Neural cell (in vitro differentiated cells): Measurements from ENCODE around the gene MYCN. TPM values are rescaled to one million over a fixed set of nuclear protein-coding genes. Genes with fewer than 3 reads are reported as not detected.

ENCODE experiments used
- H2AFZ ChIP-seq: fragments of 200-600, 300-800 bp; sonication (generic), shearing (Covaris generic); 2 replicates; pipeline ENCODE4 v1.6.0; 2014; ENCODE audit warnings: low read depth, mild to moderate bottlenecking, antibody characterized with exemption, low read length, moderate library complexity
- H3F3A ChIP-seq: fragments of 200-600 bp; shearing (Covaris generic); 2 replicates; pipeline ENCODE4 v1.6.1; 2016; ENCODE audit warnings: mild to moderate bottlenecking, moderate library complexity, mixed read lengths, antibody characterized with exemption, low read length; ENCODE audit not compliant: insufficient read depth, poor library complexity, severe bottlenecking
- H3K27ac ChIP-seq: fragments of 200-600, 300-800 bp; sonication (generic), shearing (Covaris generic); 2 replicates; pipeline ENCODE4 v1.5.1; 2014; ENCODE audit warnings: mild to moderate bottlenecking, low read length, moderate library complexity
- H3K27me3 ChIP-seq: fragments of 300-800, 200-600 bp; sonication (generic), shearing (Covaris generic); 2 replicates; pipeline ENCODE4 v1.6.0; 2014; ENCODE audit warnings: mild to moderate bottlenecking, low read depth, low read length, moderate library complexity; ENCODE audit not compliant: insufficient read depth
- H3K36me3 ChIP-seq: fragments of 300-800, 200-600 bp; sonication (generic), shearing (Covaris generic); 2 replicates; pipeline ENCODE4 v1.5.1; 2014; ENCODE audit warnings: mild to moderate bottlenecking, antibody characterized with exemption, low read length, moderate library complexity; ENCODE audit not compliant: insufficient read depth
- H3K4me2 ChIP-seq: fragments of 300-800, 200-600 bp; sonication (generic), shearing (Covaris generic); 2 replicates; pipeline ENCODE4 v1.6.0; 2014; ENCODE audit warnings: mild to moderate bottlenecking, low read length
- H3K4me3 ChIP-seq: fragments of 300-800, 200-600 bp; sonication (generic), shearing (Covaris generic); 2 replicates; pipeline ENCODE4 v1.5.1; 2014; ENCODE audit warnings: mild to moderate bottlenecking, low read length, moderate library complexity
- H3K79me2 ChIP-seq: fragments of 200-600 bp; shearing (Covaris generic); replicated peaks from 2 replicates; pipeline ENCODE4 v1.6.0; 2014; ENCODE audit warnings: mild to moderate bottlenecking, low read length, moderate library complexity; ENCODE audit not compliant: insufficient read depth
- H3K9ac ChIP-seq: fragments of 300-800, 200-600 bp; sonication (generic), shearing (Covaris generic); 2 replicates; pipeline ENCODE4 v1.6.1; 2016; ENCODE audit warnings: mild to moderate bottlenecking, low read length, mixed read lengths
- H3K9me2 ChIP-seq: fragments of 200-600 bp; shearing (Covaris generic); 2 replicates; pipeline ENCODE4 v1.6.1; 2016; ENCODE audit warnings: mild to moderate bottlenecking, low read length, mixed read lengths; ENCODE audit not compliant: insufficient read depth
- H3K9me3 ChIP-seq: fragments of 200-600, 300-800 bp; sonication (generic), shearing (Covaris generic); 2 replicates; pipeline ENCODE4 v1.6.1; 2016; ENCODE audit warnings: mild to moderate bottlenecking, mixed run types, low read length, moderate library complexity, mixed read lengths
- H4K20me1 ChIP-seq: fragments of 200-600 bp; shearing (Covaris generic); 2 replicates; pipeline ENCODE4 v1.6.1; 2016; ENCODE audit warnings: mild to moderate bottlenecking, mixed run types; ENCODE audit not compliant: insufficient read depth
- EP300 ChIP-seq: fragments of 450-650 bp; conservative IDR thresholded peaks from 2 replicates; pipeline ENCODE4 v1.6.1; 2014; ENCODE audit warnings: antibody characterized with exemption, mild to moderate bottlenecking, moderate library complexity; ENCODE audit not compliant: poor library complexity, severe bottlenecking
- EZH2 ChIP-seq: fragments of 200-600, 300-800 bp; shearing (Covaris generic), sonication (generic); IDR thresholded peaks from 2 replicates; pipeline ENCODE4 v1.6.1; 2014; ENCODE audit warnings: antibody characterized with exemption, low read length, borderline replicate concordance, mild to moderate bottlenecking; ENCODE audit not compliant: insufficient read depth, poor library complexity, severe bottlenecking
- MXI1 ChIP-seq: fragments of 450-650 bp; conservative IDR thresholded peaks from 2 replicates; pipeline ENCODE4 v1.6.1; 2014; ENCODE audit warnings: antibody characterized with exemption, mild to moderate bottlenecking; ENCODE audit not compliant: poor library complexity, severe bottlenecking
- POLR2AphosphoS5 ChIP-seq: IDR thresholded peaks from 2 replicates; pipeline ENCODE4 v1.6.1; 2012
- RAD21 ChIP-seq: fragments of 450-650 bp; conservative IDR thresholded peaks from 2 replicates; pipeline ENCODE4 v1.6.1; 2014; ENCODE audit warnings: antibody characterized with exemption, mild to moderate bottlenecking, moderate library complexity
- SMC3 ChIP-seq: fragments of 450-650 bp; conservative IDR thresholded peaks from 2 replicates; pipeline ENCODE4 v1.6.1; 2014; ENCODE audit warnings: antibody characterized with exemption, mild to moderate bottlenecking, moderate library complexity; ENCODE audit not compliant: poor library complexity
- TAF1 ChIP-seq: IDR thresholded peaks from 2 replicates; pipeline ENCODE4 v1.6.1; 2012; ENCODE audit warnings: low read depth
- polyA plus RNA-seq: library from polyadenylated mRNA; depleted of rRNA; stranded (reverse); fragments of >200 nt; gene quantifications from 2 replicates; pipeline ENCODE4 v1.2.3, GENCODE V29; 2014
- TF ChIP-seq, protein P1 (sequence below): fragments of 450-650 bp; IDR thresholded peaks from 2 replicates; pipeline ENCODE4 v1.5.1; 2014; ENCODE audit warnings: antibody characterized with exemption, mild to moderate bottlenecking, moderate library complexity; ENCODE audit not compliant: poor library complexity, severe bottlenecking
- TF ChIP-seq, protein P2 (sequence below): IDR thresholded peaks from 2 replicates; pipeline ENCODE4 v1.6.1; 2012; ENCODE audit warnings: borderline replicate concordance

Gene MYCN
- polyA plus RNA-seq, 1 donor from 2014 or later = 25.1 TPM

- Histone ChIP-seq H3K9ac (no peak overlapping the region), H3K9me3 (no peaks in the 10 kb centered on the region), H3K4me3 (no peak overlapping the region), H3K27me3 (no peaks in the 10 kb centered on the region), H3K36me3 (no peaks in the 10 kb centered on the region), H3F3A (no peaks in the 10 kb centered on the region), H3K79me2 (no peaks in the 10 kb centered on the region), H3K4me2 (no peak overlapping the region), H2AFZ (no peak overlapping the region), H3K27ac (no peak overlapping the region), H3K9me2 (no peaks in the 10 kb centered on the region), H4K20me1 (no peaks in the 10 kb centered on the region)
- TF ChIP-seq EZH2 (no peak), POLR2AphosphoS5 (no peak), RAD21 (no peak)
- TF ChIP-seq, protein P1, sequence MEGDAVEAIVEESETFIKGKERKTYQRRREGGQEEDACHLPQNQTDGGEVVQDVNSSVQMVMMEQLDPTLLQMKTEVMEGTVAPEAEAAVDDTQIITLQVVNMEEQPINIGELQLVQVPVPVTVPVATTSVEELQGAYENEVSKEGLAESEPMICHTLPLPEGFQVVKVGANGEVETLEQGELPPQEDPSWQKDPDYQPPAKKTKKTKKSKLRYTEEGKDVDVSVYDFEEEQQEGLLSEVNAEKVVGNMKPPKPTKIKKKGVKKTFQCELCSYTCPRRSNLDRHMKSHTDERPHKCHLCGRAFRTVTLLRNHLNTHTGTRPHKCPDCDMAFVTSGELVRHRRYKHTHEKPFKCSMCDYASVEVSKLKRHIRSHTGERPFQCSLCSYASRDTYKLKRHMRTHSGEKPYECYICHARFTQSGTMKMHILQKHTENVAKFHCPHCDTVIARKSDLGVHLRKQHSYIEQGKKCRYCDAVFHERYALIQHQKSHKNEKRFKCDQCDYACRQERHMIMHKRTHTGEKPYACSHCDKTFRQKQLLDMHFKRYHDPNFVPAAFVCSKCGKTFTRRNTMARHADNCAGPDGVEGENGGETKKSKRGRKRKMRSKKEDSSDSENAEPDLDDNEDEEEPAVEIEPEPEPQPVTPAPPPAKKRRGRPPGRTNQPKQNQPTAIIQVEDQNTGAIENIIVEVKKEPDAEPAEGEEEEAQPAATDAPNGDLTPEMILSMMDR = no peak
Measured at GRCh38 chr2:15932394-15933183, 7.8 kb upstream of the MYCN start.

DNA sequence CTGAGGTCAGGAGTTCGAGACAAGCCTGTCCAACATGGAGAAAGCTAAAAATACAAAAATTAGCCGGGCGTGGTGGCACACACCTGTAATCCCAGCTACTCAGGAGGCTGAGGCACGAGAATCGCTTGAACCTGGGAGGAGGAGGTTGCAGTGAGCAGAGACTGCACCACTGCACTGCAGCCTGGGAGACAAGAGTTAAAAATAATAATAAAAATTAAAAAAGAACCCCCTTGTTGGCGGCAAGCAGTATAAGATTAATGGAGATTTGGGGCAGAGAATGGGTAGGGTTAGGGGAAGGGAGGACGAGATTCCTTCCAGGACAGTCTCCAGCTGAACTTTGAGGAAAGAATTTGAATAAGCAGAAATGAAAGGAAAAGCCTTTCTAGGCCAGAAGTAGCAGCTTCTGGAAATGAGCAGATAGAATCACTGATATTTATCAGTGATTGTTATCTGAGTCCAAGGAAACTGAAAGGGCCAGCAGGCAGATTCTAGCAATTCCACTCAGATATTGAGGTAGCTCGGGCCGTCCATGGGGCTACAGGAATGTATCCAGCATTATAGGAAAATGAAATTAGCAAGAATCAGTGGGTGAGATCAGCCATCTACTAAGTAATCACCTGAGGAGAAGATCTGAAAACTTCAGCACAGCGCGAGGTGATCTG is 7.0 kb upstream of the MYCN start:
- no peaks in the 10 kb centered on the region for H4K20me1 ChIP-seq
- H3K9me3 ChIP-seq = no peaks in the 10 kb centered on the region
- H3K9ac ChIP-seq = no peak overlapping the region
- H2AFZ ChIP-seq = no peak overlapping the region
- no peaks in the 10 kb centered on the region for H3K9me2 ChIP-seq
- TF ChIP-seq, protein P2, sequence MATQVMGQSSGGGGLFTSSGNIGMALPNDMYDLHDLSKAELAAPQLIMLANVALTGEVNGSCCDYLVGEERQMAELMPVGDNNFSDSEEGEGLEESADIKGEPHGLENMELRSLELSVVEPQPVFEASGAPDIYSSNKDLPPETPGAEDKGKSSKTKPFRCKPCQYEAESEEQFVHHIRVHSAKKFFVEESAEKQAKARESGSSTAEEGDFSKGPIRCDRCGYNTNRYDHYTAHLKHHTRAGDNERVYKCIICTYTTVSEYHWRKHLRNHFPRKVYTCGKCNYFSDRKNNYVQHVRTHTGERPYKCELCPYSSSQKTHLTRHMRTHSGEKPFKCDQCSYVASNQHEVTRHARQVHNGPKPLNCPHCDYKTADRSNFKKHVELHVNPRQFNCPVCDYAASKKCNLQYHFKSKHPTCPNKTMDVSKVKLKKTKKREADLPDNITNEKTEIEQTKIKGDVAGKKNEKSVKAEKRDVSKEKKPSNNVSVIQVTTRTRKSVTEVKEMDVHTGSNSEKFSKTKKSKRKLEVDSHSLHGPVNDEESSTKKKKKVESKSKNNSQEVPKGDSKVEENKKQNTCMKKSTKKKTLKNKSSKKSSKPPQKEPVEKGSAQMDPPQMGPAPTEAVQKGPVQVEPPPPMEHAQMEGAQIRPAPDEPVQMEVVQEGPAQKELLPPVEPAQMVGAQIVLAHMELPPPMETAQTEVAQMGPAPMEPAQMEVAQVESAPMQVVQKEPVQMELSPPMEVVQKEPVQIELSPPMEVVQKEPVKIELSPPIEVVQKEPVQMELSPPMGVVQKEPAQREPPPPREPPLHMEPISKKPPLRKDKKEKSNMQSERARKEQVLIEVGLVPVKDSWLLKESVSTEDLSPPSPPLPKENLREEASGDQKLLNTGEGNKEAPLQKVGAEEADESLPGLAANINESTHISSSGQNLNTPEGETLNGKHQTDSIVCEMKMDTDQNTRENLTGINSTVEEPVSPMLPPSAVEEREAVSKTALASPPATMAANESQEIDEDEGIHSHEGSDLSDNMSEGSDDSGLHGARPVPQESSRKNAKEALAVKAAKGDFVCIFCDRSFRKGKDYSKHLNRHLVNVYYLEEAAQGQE = no peak
- TF ChIP-seq EP300 = no peak
- TF ChIP-seq POLR2AphosphoS5 = no peak
- TF ChIP-seq, protein P1 = no peak
- no peak for TF ChIP-seq EZH2
- no peak for TF ChIP-seq TAF1
- no peak for TF ChIP-seq MXI1
- TF ChIP-seq SMC3 = no peak
- TF ChIP-seq RAD21 = no peak
- no peaks in the 10 kb centered on the region for H3F3A ChIP-seq
- H3K79me2 ChIP-seq = no peaks in the 10 kb centered on the region
- no peak overlapping the region for H3K4me3 ChIP-seq
- no peak overlapping the region for H3K27ac ChIP-seq
- no peaks in the 10 kb centered on the region for H3K36me3 ChIP-seq
- H3K4me2 ChIP-seq = no peak overlapping the region
- no peaks in the 10 kb centered on the region for H3K27me3 ChIP-seq
